Measurements from ENCODE around the gene S100A5.

S100A5 gene

DNA sequence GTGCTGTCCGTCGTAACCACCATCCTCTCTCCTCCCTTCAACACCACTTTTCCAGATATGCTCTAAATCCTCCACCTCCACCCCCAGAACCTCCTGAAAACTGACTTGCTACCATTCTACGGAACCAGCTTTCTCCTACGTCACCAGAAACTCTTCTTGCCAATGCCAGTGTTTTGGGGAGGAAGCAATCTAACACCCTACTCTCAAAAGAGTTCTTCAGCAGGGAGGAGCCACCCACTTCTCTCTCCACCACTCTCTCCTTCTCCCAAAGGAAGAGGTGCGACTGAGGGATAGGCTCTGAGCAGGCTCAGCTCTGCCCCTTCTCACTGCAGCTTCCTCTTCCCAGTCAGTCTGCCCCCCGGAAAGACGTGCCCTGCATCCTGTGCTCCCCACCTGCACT, 31.0 kb upstream of the S100A5 start:
- H3K4me3 ChIP-seq (ENCODE audit: low read depth, low read length): no peak overlapping the region
- DNase-seq (ENCODE audit: low read depth): no peak
- TF ChIP-seq, protein P1, sequence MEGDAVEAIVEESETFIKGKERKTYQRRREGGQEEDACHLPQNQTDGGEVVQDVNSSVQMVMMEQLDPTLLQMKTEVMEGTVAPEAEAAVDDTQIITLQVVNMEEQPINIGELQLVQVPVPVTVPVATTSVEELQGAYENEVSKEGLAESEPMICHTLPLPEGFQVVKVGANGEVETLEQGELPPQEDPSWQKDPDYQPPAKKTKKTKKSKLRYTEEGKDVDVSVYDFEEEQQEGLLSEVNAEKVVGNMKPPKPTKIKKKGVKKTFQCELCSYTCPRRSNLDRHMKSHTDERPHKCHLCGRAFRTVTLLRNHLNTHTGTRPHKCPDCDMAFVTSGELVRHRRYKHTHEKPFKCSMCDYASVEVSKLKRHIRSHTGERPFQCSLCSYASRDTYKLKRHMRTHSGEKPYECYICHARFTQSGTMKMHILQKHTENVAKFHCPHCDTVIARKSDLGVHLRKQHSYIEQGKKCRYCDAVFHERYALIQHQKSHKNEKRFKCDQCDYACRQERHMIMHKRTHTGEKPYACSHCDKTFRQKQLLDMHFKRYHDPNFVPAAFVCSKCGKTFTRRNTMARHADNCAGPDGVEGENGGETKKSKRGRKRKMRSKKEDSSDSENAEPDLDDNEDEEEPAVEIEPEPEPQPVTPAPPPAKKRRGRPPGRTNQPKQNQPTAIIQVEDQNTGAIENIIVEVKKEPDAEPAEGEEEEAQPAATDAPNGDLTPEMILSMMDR (IDR thresholded peaks at IDR 0.05; ENCODE audit: insufficient read depth, low read depth, low read length, missing control alignments): no peak

DNA sequence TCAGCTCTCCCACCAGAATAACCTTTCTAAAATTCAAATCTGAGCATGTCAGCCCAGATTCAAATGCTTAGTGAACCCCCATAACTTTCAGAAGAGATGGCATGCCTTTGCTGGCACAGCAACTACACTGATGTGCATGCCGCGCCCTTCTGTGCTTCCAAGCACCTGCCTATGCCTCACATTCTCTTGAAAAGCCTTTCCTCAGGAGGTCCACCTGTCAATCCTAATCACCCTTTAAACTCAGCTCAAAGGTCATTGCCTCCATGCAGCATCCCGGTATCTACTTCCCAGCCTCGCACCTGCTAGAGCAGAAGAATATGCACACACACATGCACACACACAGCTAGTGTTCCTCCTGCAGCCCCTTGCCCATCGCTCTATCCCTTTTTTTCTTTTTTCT, 30.1 kb upstream of the S100A5 start:
- TF ChIP-seq, protein P1 (IDR thresholded peaks at IDR 0.05; ENCODE audit: insufficient read depth, low read depth, low read length, missing control alignments): no peak
- H3K4me3 ChIP-seq (ENCODE audit: low read depth, low read length): no peak overlapping the region
- no peak for DNase-seq (ENCODE audit: low read depth)

DNA sequence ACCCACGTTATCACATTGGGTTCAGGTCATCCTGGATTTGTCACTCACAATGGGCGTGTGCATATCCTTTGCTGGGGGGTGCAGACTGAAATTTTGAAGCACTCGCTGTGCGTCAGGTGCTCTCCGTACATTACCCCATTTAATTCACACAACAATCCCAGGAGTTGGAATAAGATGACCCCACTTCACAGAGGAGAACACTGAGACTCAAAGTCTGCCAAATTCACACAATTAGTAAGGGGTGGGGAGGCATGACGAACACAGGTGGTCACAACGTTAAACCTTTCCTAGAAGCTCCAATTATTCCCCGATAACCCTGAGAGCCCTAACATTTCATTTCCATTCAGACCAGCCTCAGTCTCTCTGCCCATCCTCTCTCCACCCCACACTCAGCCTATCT, 28.7 kb upstream of the S100A5 start:
- TF ChIP-seq, protein P1 (IDR thresholded peaks at IDR 0.05; ENCODE audit: insufficient read depth, low read depth, low read length, missing control alignments): no peak
- DNase-seq (ENCODE audit: low read depth): no peak
- no peak overlapping the region for H3K4me3 ChIP-seq (ENCODE audit: low read depth, low read length)

DNA sequence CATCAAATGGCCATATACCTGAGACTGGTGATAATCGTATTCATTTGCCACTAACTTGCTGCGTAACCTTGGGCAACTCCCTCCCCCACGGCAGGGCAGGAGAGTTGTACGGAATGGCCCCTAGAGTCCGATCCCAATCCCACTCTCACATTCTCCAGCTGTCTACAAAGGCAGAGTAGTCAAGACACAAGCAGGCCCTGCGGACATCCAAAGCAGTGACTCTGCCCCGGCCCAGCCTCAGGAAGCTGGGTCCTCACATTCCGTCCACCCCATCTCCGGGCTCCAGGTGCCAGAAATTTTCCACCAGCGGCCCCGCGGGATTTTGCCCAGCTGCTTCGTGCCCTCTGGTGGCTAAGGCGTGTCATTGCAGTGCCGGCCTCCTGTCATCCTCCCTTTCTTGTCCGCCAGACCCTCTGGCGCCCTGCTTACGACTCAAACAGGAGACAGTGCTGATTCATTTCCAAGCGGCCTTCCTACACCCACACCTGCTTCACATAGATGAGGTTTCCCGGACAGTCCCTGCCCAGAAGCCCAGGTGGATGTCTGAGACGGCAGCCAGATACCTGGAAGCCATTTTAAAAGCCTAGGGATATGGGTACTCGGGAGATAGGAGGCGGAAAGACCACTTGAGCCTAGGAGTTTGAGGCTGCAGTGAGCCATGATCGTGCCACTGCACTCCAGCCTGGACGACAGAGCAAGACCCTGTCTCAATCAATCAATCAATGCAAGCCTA, 27.8 kb upstream of the S100A5 start:
- H3K4me3 ChIP-seq (ENCODE audit: low read depth, low read length): no peak overlapping the region
- TF ChIP-seq, protein P1 (IDR thresholded peaks at IDR 0.05; ENCODE audit: insufficient read depth, low read depth, low read length, missing control alignments): peak; percentile 97
- DNase-seq (ENCODE audit: low read depth): peak; percentile 82

DNA sequence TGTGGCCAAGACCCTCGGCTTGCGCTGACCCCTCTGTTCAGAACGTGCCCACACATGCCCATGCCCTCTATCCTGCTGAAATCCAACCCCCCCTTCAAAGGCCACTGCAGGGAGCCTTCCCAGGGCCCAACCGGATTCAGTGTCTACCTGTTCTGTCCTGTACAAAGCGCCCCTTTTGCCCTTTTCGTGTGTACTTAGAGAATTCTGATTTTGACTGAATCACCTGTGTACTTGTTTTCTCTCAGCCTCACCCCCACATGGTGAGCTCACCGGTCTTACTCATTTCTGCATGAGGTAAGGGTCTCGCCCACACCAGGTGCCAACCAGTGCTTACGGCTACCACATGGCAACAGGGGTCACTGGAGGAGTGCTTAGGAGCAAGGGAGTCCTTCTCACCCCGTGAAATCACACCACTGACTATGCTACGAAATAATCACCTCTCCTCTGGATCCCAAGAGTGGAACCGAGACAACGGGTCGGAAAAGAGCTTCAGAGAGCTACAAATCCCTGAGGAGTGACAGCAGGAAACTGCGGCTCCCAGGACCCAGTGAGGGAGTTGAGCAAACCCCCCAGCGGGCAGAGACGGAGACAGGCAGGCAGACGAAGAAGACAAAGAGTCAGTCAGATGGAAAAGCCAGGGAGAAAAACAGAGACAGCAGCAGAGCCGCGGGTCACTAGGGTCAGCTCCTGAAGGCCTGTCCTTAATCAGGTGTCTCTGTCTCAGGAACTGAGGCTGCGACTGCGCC, 27.1 kb upstream of the S100A5 start:
- TF ChIP-seq, protein P1 (IDR thresholded peaks at IDR 0.05; ENCODE audit: insufficient read depth, low read depth, low read length, missing control alignments): no peak
- no peak overlapping the region for H3K4me3 ChIP-seq (ENCODE audit: low read depth, low read length)
- no peak for DNase-seq (ENCODE audit: low read depth)

DNA sequence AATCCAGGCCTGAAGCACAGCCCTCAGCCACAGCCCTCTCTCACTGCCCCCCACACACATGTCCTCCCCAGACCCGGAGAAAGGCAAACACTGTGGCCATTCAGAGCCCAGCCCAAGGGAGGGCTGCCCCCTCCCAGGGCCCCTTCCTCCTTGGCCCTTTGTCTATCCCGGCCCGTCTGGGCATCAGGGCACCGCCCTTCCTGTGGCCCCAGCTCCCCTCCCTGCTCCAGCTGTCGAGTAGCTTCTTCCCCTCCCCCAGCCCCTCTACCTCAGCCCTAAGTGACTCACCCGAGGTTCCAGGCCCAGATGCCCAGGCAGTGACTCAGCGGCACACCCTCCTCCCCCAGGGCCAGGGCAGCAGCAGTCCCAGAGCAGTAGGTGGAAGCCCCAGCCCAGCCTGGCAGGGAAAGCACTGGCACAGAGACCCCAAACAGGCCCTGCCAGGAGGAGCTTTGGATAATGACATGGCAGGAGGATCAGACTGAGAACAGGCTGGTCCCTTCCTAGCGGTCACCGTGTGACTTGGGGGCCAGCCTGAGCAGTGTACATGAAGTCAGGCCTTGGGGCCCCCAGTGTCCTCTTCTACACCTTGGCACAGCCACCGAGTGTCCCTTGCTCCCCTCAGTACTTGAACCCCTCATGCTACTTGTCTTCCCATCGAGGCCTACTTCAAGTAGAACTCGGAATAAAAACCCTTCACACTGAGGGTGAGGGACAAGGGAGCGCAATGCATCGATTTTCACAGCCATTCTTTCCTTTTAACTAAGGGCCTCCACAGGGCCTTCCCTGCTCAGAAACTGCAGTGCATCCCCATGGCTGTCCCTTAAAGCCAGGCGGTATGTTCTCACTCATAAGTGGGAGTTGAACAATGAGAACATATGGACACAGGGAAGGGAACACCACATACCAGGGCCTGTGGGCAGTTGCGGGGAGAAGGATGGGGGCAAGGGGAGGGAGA, 26.0 kb upstream of the S100A5 start:
- no peak overlapping the region for H3K4me3 ChIP-seq (ENCODE audit: low read depth, low read length)
- peak; percentile 71 for DNase-seq (ENCODE audit: low read depth)
- TF ChIP-seq, protein P1 (IDR thresholded peaks at IDR 0.05; ENCODE audit: insufficient read depth, low read depth, low read length, missing control alignments): no peak
